A673 (cell line): ENCODE measurements around the gene LRRC47.

Source experiments
- CTCF ChIP-seq: fragments of 300-800, 200-600 bp; sonication (generic); conservative IDR thresholded peaks from 2 replicates; pipeline ENCODE4 v1.5.1; 2017; ENCODE audit warnings: low read depth, mild to moderate bottlenecking, antibody characterized with exemption, low read length, moderate library complexity, mixed read lengths
- EZH2 ChIP-seq: fragments of 200-600 bp; sonication (generic); IDR thresholded peaks from 2 replicates; pipeline ENCODE4 v1.6.1; 2017; ENCODE audit warnings: borderline replicate concordance, low read depth, mild to moderate bottlenecking, mixed read lengths, antibody characterized with exemption, low read length; ENCODE audit not compliant: poor library complexity, severe bottlenecking

- TF ChIP-seq CTCF (no peak), EZH2 (no peak)
Observed at GRCh38 chr1:3778590-3779264, 17.6 kb downstream of the LRRC47 start.
